ENCODE data around the gene HOXA4. TPM values are rescaled to one million over a fixed set of nuclear protein-coding genes. Genes with fewer than 3 reads are reported as not detected.

The HOXA4 gene
- total and polyA plus RNA-seq, 2 of the 4 experiments (the other 2 are of a cell fraction): 0.36 to 8.0 TPM

GRCh38 chr7:27149842-27150567 lies 19.4 kb upstream of the HOXA4 start:
- H3K36me3 ChIP-seq (ENCODE audit: control insufficient read depth, insufficient read depth, low read length): no peaks in the 10 kb centered on the region; the same call in 1 of the 2 replicates
- H3K79me1 ChIP-seq (ENCODE audit: low read depth in 1 of 2, low read length in 2 of 2): peaks cover 9 to 27% of the 10 kb centered on the region in 2 experiments; a peak in 3 of 4 replicates
- no peak for DNase-seq
- dilution Hi-C loops (cut with HindIII; ENCODE audit: low sequenced_read_pairs, unreplicated experiment) (no loop called here), intact Hi-C loops (cut with micrococcal nuclease) (loop anchor here (5.0 kb wide), 1 partner anchor 1058 kb away; no protein-coding TSS in a partner anchor), in situ Hi-C loops (cut with MboI; ENCODE audit: low sequenced_read_pairs) (loop anchor here (10.0 kb wide), 1 partner anchor 955 kb away; no protein-coding TSS in a partner anchor)
- H2BK15ac ChIP-seq (ENCODE audit: low read depth, low read length): 0 out of 3 replicates have a peak overlapping the region, but pooled peaks have one; percentile 7
- BruUV-seq (replicated peaks): no TSS peak
- no peaks in the 10 kb centered on the region for H4K20me1 ChIP-seq (ENCODE audit: insufficient read depth, low read length)
- H3K18ac ChIP-seq (ENCODE audit: low read depth, low read length): peak overlapping the region; percentile 15; the same call in 1 of the 2 replicates
- H4K8ac ChIP-seq (ENCODE audit: low read depth in 2 of 2, low read length in 2 of 2): peak overlapping the region; percentile 33 to 62; a peak in 2 of 4 replicates
- H3K9me1 ChIP-seq (ENCODE audit: insufficient read depth, low read length): peaks cover 3% of the 10 kb centered on the region; the same call in 1 of the 2 replicates
- 0 out of 2 replicates have a peak overlapping the region, but pooled peaks have one; percentile 10 for H3K56ac ChIP-seq (ENCODE audit: extremely low read depth, insufficient read depth, low read length)
- peak overlapping the region; percentile 84 for H2AFZ ChIP-seq (replicated peaks; ENCODE audit: low read length, poor library complexity)
- CTCF ChIA-PET: interaction anchor here (0.8 to 1.3 kb wide), 4 partner anchors 16 to 1257 kb away, joined by 3 to 5 read pairs (median 4); no protein-coding TSS in a partner anchor
- peak overlapping the region; percentile 35 for H3K4ac ChIP-seq (ENCODE audit: low read depth, low read length)
- H3K4me3 ChIP-seq (ENCODE audit: insufficient read depth, low read depth, low read length): peak overlapping the region; percentile 54
- peaks cover 17% of the 10 kb centered on the region for H3K4me1 ChIP-seq (ENCODE audit: control insufficient read depth, insufficient read depth, low read length)
- peak overlapping the region; percentile 71 for H3K4me2 ChIP-seq (ENCODE audit: low read depth, low read length)
- peak overlapping the region; percentile 27; the same call in 1 of the 2 replicates for H2BK120ac ChIP-seq (ENCODE audit: low read depth, low read length)
- POLR2A ChIA-PET (ENCODE audit: unreplicated experiment): no interaction called here
- H2BK20ac ChIP-seq (ENCODE audit: low read depth, low read length): no peak overlapping the region
- WGBS, 2 experiments (ENCODE audit: extremely low coverage in 2 of 2, insufficient read length in 1 of 2): no CpG with 5 or more reads among the region's 13 CpGs
- no peaks in the 10 kb centered on the region for H3K9me3 ChIP-seq (ENCODE audit: control insufficient read depth, insufficient read depth, low read length)
- peak overlapping the region; percentile 74 for H3K9ac ChIP-seq (ENCODE audit: low read depth, low read length)
- peak overlapping the region; percentile 65 for H4K91ac ChIP-seq (ENCODE audit: insufficient read depth, low read depth, low read length)
- H4K5ac ChIP-seq (ENCODE audit: low read depth, low read length): no peak overlapping the region
- no peaks in the 10 kb centered on the region for H3K27me3 ChIP-seq (ENCODE audit: control insufficient read depth, insufficient read depth, low read length)
- peak overlapping the region; percentile 83 for H3K27ac ChIP-seq (ENCODE audit: insufficient read depth, low read length)
- ATAC-seq (ENCODE audit: low read depth): no peak; the same call in 1 of the 2 replicates
- peak overlapping the region; percentile 21 for H2AK9ac ChIP-seq (replicated peaks; ENCODE audit: low read depth, low read length, poor library complexity)
- peak overlapping the region; percentile 43 for H3K23ac ChIP-seq (ENCODE audit: low read depth, low read length)
- 0 out of 2 replicates have a peak overlapping the region, but pooled peaks have one; percentile 17 for H3K14ac ChIP-seq (replicated peaks; ENCODE audit: low read depth, low read length)
- 0 out of 2 replicates have a peak overlapping the region, but pooled peaks have one; percentile 20 for H2AK5ac ChIP-seq (ENCODE audit: low read depth, low read length)
- H2BK5ac ChIP-seq (ENCODE audit: low read depth, low read length, poor library complexity, severe bottlenecking): peak overlapping the region; percentile 16
- TF ChIP-seq CTCF (conservative IDR thresholded peaks at IDR 0.05; ENCODE audit: low read depth, low read length): no peak
- no peak for TF ChIP-seq CEBPB (IDR thresholded peaks at IDR 0.05; ENCODE audit: low read depth, low read length)
- TF ChIP-seq RFX5 (IDR thresholded peaks at IDR 0.05; ENCODE audit: low read depth, low read length): no peak
- TF ChIP-seq MAFK (IDR thresholded peaks at IDR 0.05; ENCODE audit: low read depth, low read length): no peak
- TF ChIP-seq CHD1 (IDR thresholded peaks at IDR 0.05; ENCODE audit: low read depth, low read length): no peak
- no peak for TF ChIP-seq NFE2L2 (IDR thresholded peaks at IDR 0.05; ENCODE audit: low read depth, low read length)
- no peak for TF ChIP-seq BHLHE40 (IDR thresholded peaks at IDR 0.05; ENCODE audit: low read depth, low read length)
- no peak for TF ChIP-seq RAD21 (IDR thresholded peaks at IDR 0.05; ENCODE audit: low read length)
- no peak for TF ChIP-seq FOS (IDR thresholded peaks at IDR 0.05; ENCODE audit: low read depth, low read length)
- TF ChIP-seq MAZ (IDR thresholded peaks at IDR 0.05; ENCODE audit: borderline replicate concordance, low read depth, low read length): no peak
- TF ChIP-seq POLR2A (IDR thresholded peaks at IDR 0.05; ENCODE audit: low read depth, low read length): no peak
- TF ChIP-seq ELK1 (IDR thresholded peaks at IDR 0.05; ENCODE audit: borderline replicate concordance, low read depth, low read length): no peak
- TF ChIP-seq USF2 (IDR thresholded peaks at IDR 0.05; ENCODE audit: low read depth, low read length): no peak
- TF ChIP-seq MXI1 (IDR thresholded peaks at IDR 0.05; ENCODE audit: borderline replicate concordance, low read depth, low read length): no peak

Data from IMR-90 (cell line).